ENCODE measurements around the gene GOLGA8B. TPM values are rescaled to one million over a fixed set of nuclear protein-coding genes. Genes with fewer than 3 reads are reported as not detected.
"Not testable (repeated sequence)": the region's sequence is repeated elsewhere in the genome, so short reads cannot be mapped to it uniquely, and the experiment has no call there.

The GOLGA8B gene
- total and polyA plus RNA-seq, 4 donors, result 5.8 to 127 (median 108) TPM

DNA sequence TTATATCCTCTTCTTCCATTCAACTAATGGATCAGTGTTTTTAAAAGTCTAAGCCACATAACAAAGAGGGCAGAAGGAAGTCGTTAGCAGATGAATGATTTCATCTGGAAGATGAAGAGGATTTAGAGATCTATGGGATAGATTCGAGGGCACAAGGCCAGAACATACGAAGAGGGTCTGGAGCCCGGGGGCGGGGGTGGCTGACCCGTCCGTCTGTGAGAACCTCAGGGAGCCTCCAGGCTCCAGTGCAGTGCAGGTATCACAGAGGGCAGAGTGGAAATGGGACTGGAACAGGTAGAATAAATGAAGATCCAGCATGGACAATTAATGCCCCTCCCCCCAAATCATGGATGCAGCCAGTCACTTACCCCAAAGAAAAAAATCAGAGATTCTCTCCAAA, 1.5 kb upstream of the GOLGA8B start:
- DNase-seq (no peak), ATAC-seq (ENCODE audit: low FRiP score) (no peak)
- H3K36me3 ChIP-seq (ENCODE audit: control insufficient read depth in 1 of 2, insufficient read depth in 2 of 2, low read length in 1 of 2), result no peaks in the 10 kb centered on the region
- no peaks in the 10 kb centered on the region for H3K9me3 ChIP-seq (ENCODE audit: control insufficient read depth, low read length)
- H3K27me3 ChIP-seq (ENCODE audit: control insufficient read depth in 1 of 2, insufficient read depth in 2 of 2, low read length in 1 of 2), result no peaks in the 10 kb centered on the region
- no peaks in the 10 kb centered on the region for H3K4me1 ChIP-seq (ENCODE audit: control insufficient read depth in 1 of 2, insufficient read depth in 2 of 2, low read length in 2 of 2)
- H3K4me3 ChIP-seq (ENCODE audit: low read length in 2 of 2), result no peak overlapping the region
- intact Hi-C loops (cut with DNase I), result loop anchor here in 1 of 2 donors (10.0 kb wide), 3 partner anchors 240 to 1390 kb away; partner anchors contain the start of genes EMC4, FMN1, NOP10 and NUTM1
- 81 to 87% methylated on average over 7 of the region's 7 CpGs for WGBS, 2 donors
- no peak overlapping the region for H3K27ac ChIP-seq (ENCODE audit: low read depth in 1 of 2, low read length in 2 of 2)

DNA sequence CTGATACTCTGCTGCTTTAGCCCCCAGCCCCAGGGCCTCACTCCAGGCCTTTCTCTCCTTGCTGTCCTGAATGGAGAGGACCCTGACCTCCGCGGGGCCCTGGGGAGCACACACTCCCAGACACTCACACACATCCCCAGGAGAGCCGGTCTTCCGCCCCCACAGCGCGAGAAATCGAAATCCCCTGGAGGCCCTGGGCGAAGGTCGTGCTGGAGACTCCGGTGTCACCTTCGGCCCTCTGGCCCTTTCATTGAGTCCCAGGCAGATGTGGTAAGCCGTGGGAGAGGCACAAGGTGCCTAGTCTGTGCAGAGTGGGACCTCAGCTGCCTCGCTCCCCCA, 848 bp upstream of the GOLGA8B start:
- no peaks in the 10 kb centered on the region for H3K27me3 ChIP-seq (ENCODE audit: control insufficient read depth in 1 of 2, insufficient read depth in 2 of 2, low read length in 1 of 2)
- H3K4me3 ChIP-seq (ENCODE audit: low read length in 2 of 2), result no peak overlapping the region
- ATAC-seq (ENCODE audit: low FRiP score), result no peak
- H3K27ac ChIP-seq (ENCODE audit: low read depth in 1 of 2, low read length in 2 of 2), result no peak overlapping the region
- no peaks in the 10 kb centered on the region for H3K4me1 ChIP-seq (ENCODE audit: control insufficient read depth in 1 of 2, insufficient read depth in 2 of 2, low read length in 2 of 2)
- H3K36me3 ChIP-seq (ENCODE audit: control insufficient read depth in 1 of 2, insufficient read depth in 2 of 2, low read length in 1 of 2), result no peaks in the 10 kb centered on the region
- DNase-seq, result no peak
- 72 to 75% methylated on average over 13 of the region's 13 CpGs for WGBS, 2 donors
- intact Hi-C loops (cut with DNase I), result loop anchor here in 1 of 2 donors (10.0 kb wide), 3 partner anchors 239 to 1389 kb away; partner anchors contain the start of genes EMC4, FMN1, NOP10 and NUTM1
- H3K9me3 ChIP-seq (ENCODE audit: control insufficient read depth, low read length), result no peaks in the 10 kb centered on the region

DNA sequence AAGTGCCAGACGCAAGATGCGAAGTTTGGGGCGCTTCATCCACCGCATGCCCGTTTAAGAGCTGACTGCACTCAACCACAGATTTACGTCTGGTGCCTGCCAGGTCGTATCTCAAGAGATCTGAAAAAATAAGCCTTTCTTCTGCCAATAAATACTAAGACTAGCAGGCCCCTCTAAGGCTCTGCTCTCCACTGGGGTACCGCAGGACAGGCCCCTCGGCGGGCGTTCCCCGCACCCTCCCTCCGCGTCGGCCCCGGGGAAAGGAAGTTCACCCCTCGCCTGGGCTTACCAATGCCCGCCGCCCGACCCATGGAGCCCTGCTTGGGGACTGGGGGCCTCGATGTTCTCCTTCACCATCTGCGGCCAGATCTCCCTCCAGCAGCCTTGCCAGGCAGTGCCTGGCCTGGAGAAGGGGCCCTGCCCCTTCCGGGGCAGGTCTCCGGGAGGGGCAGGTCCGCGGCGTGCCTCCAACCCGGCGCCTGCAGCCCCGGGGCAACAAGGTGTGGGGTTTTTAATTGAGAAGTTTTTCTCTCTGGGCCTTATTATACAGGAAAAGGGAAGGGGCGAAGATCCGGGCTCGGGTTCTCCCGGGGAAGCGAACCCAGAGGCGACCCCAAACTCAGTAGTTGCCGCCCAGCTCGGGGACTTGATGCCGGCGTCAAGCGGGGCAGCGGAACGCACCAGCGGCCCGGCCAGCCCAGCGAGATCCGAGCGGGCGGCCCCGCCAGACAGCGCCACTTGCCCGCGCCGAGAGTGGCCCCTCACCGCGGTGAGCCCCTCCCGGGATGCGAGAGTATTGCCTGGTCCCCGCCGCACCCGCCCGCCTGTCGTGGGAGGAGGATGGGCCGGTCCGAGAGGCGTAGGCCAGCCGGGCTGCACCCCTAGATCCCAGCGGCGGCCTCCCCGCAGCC, 735 bp downstream of the GOLGA8B start:
- no peaks in the 10 kb centered on the region for H3K9me3 ChIP-seq (ENCODE audit: control insufficient read depth, low read length)
- H3K4me1 ChIP-seq (ENCODE audit: control insufficient read depth in 1 of 2, insufficient read depth in 2 of 2, low read length in 2 of 2), result no peaks in the 10 kb centered on the region
- H3K4me3 ChIP-seq (ENCODE audit: low read length in 2 of 2), result peak overlapping the region; percentile 55 to 77
- WGBS, 2 donors, result 1 to 2% methylated on average over 57 to 70 of the region's 70 CpGs
- no peaks in the 10 kb centered on the region for H3K27me3 ChIP-seq (ENCODE audit: control insufficient read depth in 1 of 2, insufficient read depth in 2 of 2, low read length in 1 of 2)
- no peak overlapping the region for H3K27ac ChIP-seq (ENCODE audit: low read depth in 1 of 2, low read length in 2 of 2)
- ATAC-seq (ENCODE audit: low FRiP score) (peak; percentile 76), DNase-seq (peak; percentile 54 to 77)
- H3K36me3 ChIP-seq (ENCODE audit: control insufficient read depth in 1 of 2, insufficient read depth in 2 of 2, low read length in 1 of 2), result no peaks in the 10 kb centered on the region
- intact Hi-C loops (cut with DNase I), result loop anchor here in 1 of 2 donors (10.0 kb wide), 3 partner anchors 238 to 1388 kb away; partner anchors contain the start of genes EMC4, FMN1, NOP10 and NUTM1

DNA sequence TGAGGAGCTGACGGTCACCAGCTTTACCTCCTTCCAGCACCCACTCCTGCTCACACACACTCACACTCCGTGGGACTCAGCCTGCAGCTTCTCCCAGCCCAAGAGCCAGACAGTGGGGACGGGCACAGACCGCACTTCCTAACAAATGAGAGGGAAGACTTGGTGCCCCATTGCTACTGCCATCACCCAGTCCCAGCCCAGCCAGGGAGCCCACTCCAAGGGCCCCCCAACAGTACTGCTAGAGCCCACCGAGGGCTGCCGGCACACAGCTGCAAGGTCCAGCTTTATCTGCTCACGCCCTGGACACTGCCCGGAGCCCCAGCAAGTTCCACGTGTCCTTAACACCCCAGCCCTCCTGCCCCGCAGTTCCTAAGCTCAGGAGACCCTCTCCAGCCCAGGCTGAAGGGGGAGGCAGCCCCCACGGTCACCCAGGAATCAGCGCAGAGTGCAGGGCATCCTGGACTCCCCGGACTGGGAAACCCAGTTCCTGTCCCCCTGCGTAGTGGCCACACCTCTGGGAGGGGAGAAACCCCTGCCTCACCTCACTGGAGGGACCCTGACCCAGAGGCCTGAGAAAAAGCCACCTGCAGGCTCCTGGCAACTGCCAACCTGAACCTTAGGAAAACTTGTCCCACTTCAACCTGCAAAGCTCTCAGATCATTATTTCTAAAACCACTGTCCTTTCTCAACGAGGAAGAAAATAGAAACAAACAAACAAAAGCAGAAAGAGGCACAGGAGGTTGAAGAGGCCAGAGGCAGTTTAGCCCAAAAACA, 1.6 kb downstream of the GOLGA8B start:
- H3K36me3 ChIP-seq (ENCODE audit: control insufficient read depth in 1 of 2, insufficient read depth in 2 of 2, low read length in 1 of 2); H3K4me1 ChIP-seq (ENCODE audit: control insufficient read depth in 1 of 2, insufficient read depth in 2 of 2, low read length in 2 of 2); DNase-seq; H3K27me3 ChIP-seq (ENCODE audit: control insufficient read depth in 1 of 2, insufficient read depth in 2 of 2, low read length in 1 of 2); H3K27ac ChIP-seq (ENCODE audit: low read depth in 1 of 2, low read length in 2 of 2); ATAC-seq (ENCODE audit: low FRiP score); H3K9me3 ChIP-seq (ENCODE audit: control insufficient read depth, low read length): not testable (repeated sequence)
- 54 to 57% methylated on average over 14 to 15 of the region's 15 CpGs for WGBS, 2 donors
- intact Hi-C loops (cut with DNase I), result loop anchor here in 1 of 2 donors (10.0 kb wide), 3 partner anchors 237 to 1387 kb away; partner anchors contain the start of genes EMC4, FMN1, NOP10 and NUTM1
- peak overlapping the region; percentile 55 to 77 for H3K4me3 ChIP-seq (ENCODE audit: low read length in 2 of 2)

DNA sequence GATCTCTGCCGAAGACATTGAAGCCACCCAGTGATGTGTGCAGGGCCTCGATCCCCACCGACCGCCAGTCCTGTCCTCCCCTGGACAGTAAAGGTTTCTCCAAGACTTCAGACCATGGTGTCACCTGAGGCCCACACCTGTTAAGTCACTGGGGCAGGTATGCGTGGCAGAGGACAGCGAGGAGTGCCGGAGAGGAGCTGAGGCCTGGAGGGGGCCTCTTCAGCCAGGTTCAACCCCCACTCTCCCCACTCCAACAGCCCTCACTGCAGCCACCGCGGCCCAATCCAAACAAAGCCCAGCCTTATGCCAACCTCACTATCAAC, 2.4 kb downstream of the GOLGA8B start:
- Histone ChIP-seq H3K4me1 (ENCODE audit: control insufficient read depth in 1 of 2, insufficient read depth in 2 of 2, low read length in 2 of 2) (no peaks in the 10 kb centered on the region), H3K4me3 (ENCODE audit: low read length in 2 of 2) (no peak overlapping the region), H3K9me3 (ENCODE audit: control insufficient read depth, low read length) (no peaks in the 10 kb centered on the region), H3K36me3 (ENCODE audit: control insufficient read depth in 1 of 2, insufficient read depth in 2 of 2, low read length in 1 of 2) (no peaks in the 10 kb centered on the region), H3K27ac (ENCODE audit: low read depth in 1 of 2, low read length in 2 of 2) (no peak overlapping the region), H3K27me3 (ENCODE audit: control insufficient read depth in 1 of 2, insufficient read depth in 2 of 2, low read length in 1 of 2) (no peaks in the 10 kb centered on the region)
- no peak for ATAC-seq (ENCODE audit: low FRiP score)
- DNase-seq, result no peak
- intact Hi-C loops (cut with DNase I), result loop anchor here in 1 of 2 donors (10.0 kb wide), 3 partner anchors 236 to 1386 kb away; partner anchors contain the start of genes EMC4, FMN1, NOP10 and NUTM1
- 63 to 73% methylated on average over 9 of the region's 9 CpGs for whole genome bisulfite sequencing, 2 donors

DNA sequence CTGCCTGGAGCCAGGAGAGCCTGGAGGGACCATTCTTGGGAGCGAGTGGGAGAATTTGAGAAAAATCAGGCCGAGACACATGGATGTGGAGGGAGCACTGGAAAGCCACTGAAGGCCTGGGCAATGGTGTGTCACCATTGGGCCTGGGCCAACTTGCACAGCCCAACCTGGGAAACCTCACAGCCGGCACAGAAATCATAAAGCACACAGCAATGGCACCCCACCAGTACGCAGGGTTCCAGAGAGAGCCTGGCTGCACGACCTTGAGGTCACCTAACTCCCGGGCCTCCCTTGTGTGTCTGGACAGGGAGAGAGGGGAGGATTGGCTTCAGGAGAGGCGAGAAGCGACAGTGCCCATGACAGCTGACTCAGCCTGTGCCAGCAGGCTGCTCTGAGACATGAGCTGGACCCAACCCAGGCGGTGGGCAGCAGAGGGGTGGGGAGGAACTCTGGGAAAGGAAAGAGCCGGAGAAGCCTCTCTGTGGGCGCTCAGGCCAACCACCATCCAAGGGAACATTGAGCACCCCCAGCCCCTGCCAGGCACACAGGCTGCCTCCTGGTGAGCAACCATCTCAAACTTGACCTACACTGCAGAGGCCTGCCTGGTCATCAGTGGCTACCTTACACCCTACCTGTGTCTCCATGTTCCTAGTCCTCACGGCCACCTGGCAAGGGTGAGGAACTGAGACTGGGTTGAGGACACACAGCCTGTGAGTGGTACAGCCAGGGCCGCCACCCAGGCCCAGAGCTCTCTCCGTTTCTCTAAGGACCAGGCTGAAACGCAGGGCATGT, 3.0 kb downstream of the GOLGA8B start:
- H3K9me3 ChIP-seq (ENCODE audit: control insufficient read depth, low read length); H3K27ac ChIP-seq (ENCODE audit: low read depth in 1 of 2, low read length in 2 of 2); H3K4me3 ChIP-seq (ENCODE audit: low read length in 2 of 2); H3K4me1 ChIP-seq (ENCODE audit: control insufficient read depth in 1 of 2, insufficient read depth in 2 of 2, low read length in 2 of 2); H3K27me3 ChIP-seq (ENCODE audit: control insufficient read depth in 1 of 2, insufficient read depth in 2 of 2, low read length in 1 of 2); H3K36me3 ChIP-seq (ENCODE audit: control insufficient read depth in 1 of 2, insufficient read depth in 2 of 2, low read length in 1 of 2); ATAC-seq (ENCODE audit: low FRiP score): not testable (repeated sequence)
- intact Hi-C loops (cut with DNase I), result loop anchor here in 1 of 2 donors (10.0 kb wide), 3 partner anchors 236 to 1386 kb away; partner anchors contain the start of genes EMC4, FMN1, NOP10 and NUTM1
- peak in 1 of 2 donors; percentile 62 for DNase-seq
- 45 to 64% methylated on average over 15 of the region's 15 CpGs for WGBS, 2 donors

DNA sequence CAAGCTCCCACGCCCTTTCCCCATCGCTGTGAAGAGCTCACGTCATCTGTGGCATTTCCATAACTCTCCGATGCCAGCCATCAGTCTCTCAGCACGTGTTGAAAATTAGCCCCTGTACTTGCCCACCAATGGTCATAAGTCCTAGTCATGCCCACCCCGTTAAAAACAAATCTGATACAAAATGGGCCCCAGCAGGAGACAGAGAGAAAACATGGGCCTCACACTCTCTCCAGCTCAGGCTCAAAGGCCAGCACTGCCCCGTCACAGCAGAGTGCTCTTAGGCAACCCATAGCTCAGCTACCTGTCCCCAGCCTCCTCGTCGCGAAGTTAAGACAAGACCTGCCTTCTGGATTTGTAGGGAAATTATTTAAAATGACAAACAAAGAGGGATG, 5.2 kb downstream of the GOLGA8B start:
- no peak for DNase-seq
- H3K27ac ChIP-seq (ENCODE audit: low read depth in 1 of 2, low read length in 2 of 2), result no peak overlapping the region
- no peaks in the 10 kb centered on the region for H3K4me1 ChIP-seq (ENCODE audit: control insufficient read depth in 1 of 2, insufficient read depth in 2 of 2, low read length in 2 of 2)
- intact Hi-C loops (cut with DNase I), result no loop called here
- no peak for ATAC-seq (ENCODE audit: low FRiP score)
- H3K36me3 ChIP-seq (ENCODE audit: control insufficient read depth in 1 of 2, insufficient read depth in 2 of 2, low read length in 1 of 2), result no peaks in the 10 kb centered on the region
- H3K4me3 ChIP-seq (ENCODE audit: low read length in 2 of 2), result no peak overlapping the region
- no peaks in the 10 kb centered on the region for H3K9me3 ChIP-seq (ENCODE audit: control insufficient read depth, low read length)
- 92 to 94% methylated on average over 10 of the region's 10 CpGs for WGBS, 2 donors
- H3K27me3 ChIP-seq (ENCODE audit: control insufficient read depth in 1 of 2, insufficient read depth in 2 of 2, low read length in 1 of 2), result no peaks in the 10 kb centered on the region

DNA sequence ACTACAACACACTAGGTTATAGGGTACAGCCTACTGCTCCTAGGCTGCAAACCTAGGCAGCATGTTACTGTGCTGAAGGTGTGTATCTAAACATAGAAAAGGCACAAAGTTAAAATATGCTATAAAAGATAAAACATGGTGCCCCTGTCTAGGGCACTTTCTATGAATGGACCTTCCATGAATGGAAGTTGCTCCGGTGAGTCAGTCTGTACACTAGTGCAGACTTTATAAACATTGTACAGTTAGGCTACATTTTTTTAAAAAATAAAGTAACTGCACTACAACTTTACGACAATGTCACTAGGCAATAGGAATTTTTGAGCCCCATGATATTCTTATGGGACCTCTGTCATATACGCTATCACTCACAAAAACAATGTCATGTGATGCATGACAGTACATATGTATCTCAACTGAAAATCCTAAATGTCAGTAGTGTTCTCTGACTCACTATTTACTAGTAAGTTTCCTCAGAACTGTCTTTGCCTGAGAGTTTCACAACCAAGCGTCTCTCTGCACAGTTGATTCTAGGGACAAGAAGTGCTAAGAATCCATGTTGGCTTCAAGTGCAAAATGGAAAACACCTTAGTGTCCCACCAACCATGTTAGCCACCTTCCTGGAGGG, 5.7 kb downstream of the GOLGA8B start:
- intact Hi-C loops (cut with DNase I); DNase-seq; H3K4me3 ChIP-seq (ENCODE audit: low read length in 2 of 2); ATAC-seq (ENCODE audit: low FRiP score); H3K9me3 ChIP-seq (ENCODE audit: control insufficient read depth, low read length); H3K36me3 ChIP-seq (ENCODE audit: control insufficient read depth in 1 of 2, insufficient read depth in 2 of 2, low read length in 1 of 2); H3K27ac ChIP-seq (ENCODE audit: low read depth in 1 of 2, low read length in 2 of 2); H3K4me1 ChIP-seq (ENCODE audit: control insufficient read depth in 1 of 2, insufficient read depth in 2 of 2, low read length in 2 of 2); H3K27me3 ChIP-seq (ENCODE audit: control insufficient read depth in 1 of 2, insufficient read depth in 2 of 2, low read length in 1 of 2): not testable (repeated sequence)
- WGBS, 2 donors, result 91 to 92% methylated on average over 4 of the region's 4 CpGs

All from aorta (tissue), 5 donors.